Activated naive CD4-positive, alpha-beta T cell treated with anti-CD3 and anti-CD28 coated beads, Interleukin-2, amount 50 U/mL, for 16 hours (primary cell): ENCODE data around the gene UBAC1.
A peak's percentile ranks its signal among the peaks of the same experiment; 100 is the strongest.
"Not testable (repeated sequence)": the region's sequence is repeated elsewhere in the genome, so short reads cannot be mapped to it uniquely, and the experiment has no call there.

Experiments used
- DNase-seq: peaks from one replicate; pipeline ENCODE4 v3.0.0-alpha.2; 2020

Gene UBAC1

DNA sequence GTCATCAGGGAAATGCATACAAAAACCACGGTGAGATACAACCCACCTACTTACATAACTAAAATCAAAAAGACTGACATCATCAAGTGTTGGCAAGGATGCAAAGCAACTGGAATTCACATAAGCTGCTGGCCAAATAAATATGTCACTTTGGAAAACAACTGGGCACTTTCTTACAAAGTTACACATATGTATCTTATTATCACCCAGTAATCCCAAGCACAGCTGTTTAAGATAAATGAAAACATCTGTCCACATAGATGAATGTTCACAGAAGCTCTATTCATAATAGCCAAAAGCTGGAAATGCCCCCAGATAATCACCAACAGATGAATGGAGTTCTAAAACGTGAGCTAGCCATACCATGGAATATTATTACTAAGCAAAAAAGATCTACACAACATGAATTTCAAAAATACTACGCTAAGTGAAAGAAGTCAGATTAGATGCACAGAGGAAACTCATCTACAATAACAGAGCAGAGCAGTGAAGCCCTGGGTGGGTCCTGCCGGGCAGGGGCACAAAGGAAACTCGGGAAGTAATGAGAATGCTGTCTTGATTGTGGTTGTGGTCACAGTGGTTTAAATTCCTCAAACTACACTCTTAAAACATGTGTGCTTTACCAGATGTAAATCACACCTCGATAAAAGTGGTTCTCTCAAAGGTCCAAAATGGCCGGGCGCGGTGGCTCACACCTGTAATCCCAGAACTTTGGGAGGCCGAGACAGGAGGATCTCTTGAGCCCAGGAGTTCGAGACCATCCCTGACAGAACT is 62.4 kb downstream of the UBAC1 start:
- no peak for DNase-seq

DNA sequence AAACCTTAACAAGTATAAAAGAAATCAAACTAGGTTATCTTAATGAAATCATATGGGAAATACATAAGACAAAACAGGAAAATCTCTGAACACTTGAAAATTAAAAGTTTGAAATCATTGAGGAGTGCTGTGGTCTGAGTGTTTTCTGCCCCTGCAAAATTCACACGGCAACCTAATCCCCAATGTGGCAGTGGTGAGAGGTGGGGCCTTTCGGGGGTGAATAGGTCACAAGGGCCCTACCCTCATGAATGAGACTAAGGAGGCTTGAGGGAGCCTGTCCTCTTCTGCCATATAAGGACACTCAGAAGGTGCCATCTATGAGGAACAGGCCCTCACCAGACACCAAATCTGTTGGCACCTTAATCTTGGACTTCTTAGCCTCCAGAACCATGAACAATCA is 64.5 kb downstream of the UBAC1 start:
- DNase-seq = no peak

GRCh38 chr9:135896205-135896604 is 65.0 kb downstream of the UBAC1 start:
- no peak for DNase-seq

DNA sequence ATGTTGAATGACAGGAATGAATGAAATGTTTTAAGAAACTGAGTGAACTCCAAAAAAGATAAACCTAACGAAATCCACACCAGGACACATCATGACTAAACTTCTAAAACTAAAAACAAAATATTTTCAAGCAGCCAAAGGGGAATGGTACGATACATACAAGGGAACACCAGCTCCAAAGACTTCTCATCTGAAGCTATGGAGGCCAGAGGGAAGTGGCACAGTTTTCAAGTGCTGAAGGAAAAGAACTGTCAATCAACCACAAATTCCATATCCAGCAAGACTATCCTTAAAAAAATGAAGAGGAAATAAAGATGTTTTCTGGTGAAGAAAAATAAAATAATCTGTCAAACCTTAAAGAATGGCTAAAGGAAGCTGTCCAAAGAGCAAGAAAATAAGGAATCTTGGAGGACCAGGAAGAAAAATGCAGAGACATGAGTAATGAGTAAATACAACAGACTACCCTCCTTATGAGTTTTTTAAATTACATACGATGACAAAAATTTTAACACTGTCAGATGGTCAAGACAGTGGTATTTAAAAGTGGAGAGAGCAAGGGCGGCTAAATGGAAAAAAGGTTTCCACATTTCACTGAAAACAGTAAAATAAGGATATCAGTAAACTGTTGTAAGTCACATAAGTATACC is 65.8 kb downstream of the UBAC1 start:
- DNase-seq = no peak

DNA sequence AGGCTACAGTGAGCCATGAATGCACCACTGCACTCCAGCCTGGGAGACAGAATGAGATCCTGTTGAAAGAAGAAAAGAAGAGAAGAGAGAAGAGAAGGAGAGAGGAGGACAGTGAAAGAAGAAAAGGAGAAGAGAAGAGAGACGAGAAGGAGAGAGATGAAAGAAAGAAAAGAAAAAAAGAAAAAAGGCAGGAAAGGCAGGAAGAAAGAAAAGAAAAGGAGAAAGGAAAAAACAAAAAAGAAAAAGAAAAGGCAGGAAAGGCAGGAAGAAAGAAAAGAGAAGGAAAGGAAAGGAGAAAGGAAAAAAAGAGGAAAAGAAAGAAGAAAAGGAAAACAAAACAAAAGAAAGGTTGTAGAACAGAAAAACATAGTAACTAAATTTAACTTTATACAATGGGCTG is 68.1 kb downstream of the UBAC1 start:
- no peak for DNase-seq

DNA sequence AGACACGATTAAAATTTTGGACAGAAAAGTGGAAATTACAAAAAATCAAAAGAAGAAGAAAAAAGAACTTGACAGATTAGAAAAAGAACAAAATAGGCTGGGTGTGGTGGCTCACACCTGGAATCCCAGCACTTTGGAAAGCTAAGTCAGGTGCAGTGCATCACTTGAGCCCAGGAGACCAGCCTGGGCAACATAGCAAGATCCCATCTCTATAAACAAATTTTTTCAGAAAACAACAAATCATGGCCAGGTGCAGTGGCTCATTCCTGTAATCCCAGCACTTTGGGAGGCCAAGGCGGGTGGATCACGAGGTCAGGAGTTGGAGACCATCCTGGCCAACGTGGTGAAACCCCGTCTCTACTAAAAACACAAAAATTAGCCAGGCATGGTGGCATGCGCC is 68.8 kb downstream of the UBAC1 start:
- not testable (repeated sequence) for DNase-seq

DNA sequence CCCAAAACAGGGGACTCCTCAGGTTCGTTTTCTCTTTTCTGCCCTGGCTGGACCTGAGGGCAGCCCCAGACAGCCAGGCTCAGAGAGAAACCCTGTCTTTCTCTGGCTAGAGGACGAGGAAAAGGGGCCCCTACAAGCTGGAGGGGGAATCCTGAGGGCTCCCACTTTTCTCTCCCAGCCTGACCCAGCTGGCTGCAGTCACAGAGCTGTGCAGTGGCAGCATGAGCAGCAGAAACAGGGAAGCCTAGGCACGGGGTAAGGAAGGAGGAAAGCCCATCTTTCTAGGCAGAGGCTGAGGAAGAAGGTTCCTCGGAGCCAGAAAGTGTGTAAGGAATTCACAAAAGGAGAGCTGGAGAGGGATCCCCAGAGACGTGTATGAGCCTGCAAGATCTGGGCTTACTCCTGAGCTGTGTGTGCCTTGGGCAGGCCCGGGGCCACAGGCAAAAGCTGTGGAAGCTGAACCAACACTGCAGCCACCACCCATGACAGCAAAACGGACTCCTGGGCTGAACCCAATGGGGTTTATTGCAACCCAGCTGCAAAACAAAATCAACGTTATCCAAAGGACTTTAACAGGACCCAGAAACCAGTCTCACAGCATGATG is 70.0 kb downstream of the UBAC1 start:
- DNase-seq = no peak

DNA sequence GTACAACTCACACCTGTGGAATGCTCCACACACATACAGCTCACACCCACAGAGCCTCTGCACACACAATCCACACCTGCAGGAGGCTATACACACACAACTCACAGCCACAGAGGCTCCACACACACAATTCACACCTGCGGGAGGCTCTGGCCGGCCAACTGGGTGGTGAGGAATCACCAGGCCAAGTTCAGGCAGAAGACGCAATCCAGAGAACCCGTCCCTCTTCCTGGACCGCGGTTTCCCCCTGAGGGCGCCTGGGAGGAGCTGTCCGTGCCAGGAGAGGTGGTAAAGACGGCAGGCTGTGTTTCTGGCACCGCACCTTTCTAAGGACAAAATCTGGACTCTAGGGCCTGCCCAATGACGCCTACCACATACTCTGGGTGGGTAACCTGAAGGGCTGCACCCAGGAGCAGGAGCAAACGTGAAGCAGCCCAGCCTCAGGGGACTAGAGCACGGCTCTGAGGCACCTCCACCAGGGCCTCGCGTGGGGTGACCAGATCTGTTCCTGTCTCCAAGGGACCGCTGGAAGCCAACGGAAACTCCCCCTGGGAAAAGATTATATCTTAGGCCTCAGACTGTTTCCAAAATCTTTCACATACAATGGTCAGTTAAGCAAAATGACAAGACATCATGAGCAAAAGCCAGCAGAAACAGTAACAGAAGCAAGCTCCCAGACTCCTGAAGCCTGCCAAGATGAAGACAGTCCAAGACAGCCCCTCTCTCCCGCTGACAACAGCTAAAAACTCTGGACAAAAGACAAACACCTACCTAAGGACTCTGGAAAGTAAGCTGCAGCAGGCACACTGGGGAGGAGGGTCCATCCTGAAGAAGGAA is 70.8 kb downstream of the UBAC1 start:
- no peak for DNase-seq

DNA sequence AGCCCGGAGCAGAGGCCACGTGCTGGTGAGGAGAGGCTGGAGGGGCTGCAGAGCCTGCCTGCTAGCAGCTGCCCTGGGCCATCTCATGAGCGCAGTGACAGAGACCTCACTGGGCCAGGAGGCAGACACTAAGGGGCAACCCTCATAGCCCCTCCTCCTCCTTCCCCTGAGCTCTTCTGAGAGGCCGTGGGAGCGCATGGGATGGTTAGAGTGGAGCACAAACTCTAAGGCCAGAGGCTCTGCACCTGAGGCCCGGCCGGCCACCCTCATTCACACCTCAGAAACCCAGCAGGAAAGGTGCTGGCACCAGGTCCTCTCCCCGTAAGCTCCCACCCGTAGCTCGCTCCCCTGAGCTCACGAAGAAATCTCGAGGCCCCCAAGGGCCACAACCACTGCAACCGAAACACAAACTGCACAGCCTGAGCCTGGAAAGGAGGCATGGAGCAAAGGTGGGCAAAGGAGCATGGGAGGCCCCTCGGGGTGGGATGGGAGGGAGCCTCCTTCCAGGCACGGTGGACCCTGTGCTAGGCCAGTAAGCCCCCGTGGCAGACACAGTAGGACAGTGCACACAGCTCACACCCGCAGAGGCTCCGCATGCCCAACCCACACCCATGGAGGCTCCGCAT is 71.5 kb downstream of the UBAC1 start:
- DNase-seq = no peak

DNA sequence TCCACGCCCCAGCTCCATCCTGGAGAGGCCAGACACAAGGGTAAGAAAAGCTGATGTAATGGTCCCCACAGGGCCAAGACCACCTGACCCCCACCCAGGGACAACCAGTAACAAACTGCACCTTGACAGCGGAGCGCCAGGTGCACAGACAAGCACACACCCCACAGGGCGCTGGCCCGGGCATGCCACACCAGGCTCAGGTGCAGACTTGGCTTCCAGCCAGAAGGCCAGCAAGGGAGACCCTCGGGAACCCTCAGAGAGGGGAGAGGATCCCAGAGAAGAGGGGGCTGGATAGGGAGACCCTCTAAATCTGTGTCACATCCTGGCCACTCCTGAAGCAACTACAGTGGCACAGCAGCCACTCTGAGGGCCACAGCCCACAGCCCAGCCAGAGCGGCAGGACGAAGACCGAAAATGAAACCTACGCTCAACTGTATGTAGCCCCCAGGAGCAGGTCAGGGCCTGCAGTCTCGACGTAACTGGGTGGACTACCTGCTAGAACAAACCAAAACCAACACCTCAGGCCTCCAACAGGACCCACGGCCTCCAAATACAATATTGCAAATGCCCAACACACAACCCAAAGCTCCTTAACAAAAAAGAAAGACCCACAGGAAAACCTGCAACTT is 72.3 kb downstream of the UBAC1 start:
- DNase-seq = no peak

DNA sequence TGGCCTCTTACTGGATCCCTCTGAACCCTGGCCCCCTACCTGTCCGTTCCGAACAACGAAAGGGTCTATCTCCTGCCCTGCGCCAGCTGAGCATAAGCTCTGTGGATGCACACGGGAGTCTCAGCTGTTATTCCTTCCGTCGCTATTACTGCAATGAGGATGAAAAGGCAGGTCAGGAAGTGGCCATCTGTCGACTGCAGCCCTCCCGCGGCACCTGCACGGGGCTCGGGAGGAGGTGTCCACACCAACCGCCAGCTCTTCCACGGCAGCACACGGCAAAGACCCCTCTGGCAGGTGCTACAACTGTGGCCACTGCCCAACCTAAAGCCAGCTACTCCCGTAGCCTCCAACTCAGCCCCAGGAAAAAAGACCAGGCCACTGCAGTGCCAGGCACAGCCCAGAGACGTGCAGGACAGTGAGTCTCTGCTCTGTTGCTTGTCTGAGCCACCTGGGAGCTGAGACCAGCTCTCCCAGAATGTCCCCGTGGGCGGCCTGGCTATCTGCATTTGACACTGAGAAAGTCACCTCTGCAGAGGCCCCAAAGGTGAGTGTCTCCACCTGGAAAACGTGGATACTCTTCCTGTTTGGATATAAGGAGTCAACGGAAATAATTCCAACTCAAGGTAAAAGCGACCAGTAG is 72.9 kb downstream of the UBAC1 start:
- no peak for DNase-seq

DNA sequence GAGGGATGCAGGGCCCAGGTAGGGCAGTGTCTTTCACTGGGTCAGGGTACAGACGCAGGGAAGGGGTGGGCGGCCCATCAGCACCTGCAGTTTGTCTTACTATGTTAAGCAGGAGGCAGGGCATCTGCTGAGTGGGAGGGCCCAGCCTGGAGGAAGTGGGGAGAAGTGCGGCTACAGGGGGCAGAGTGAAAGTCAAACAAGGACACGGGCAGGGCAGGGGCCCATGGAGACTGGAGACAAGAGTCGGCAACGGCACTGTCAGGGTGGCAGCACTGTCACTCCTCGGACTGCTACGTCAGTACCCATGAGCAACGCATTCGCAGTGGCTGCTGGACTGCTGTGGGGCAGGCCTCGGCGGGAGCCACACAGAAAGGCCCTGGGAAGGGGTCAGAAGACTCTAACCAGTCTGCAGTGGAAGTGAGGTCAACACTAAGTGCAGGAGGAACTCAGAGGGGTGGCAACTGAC is 73.6 kb downstream of the UBAC1 start:
- peak; percentile 48 for DNase-seq

- no peak for DNase-seq
Observed at GRCh38 chr9:135887021-135887507, 74.1 kb downstream of the UBAC1 start.

GRCh38 chr9:135886147-135886981 is 74.8 kb downstream of the UBAC1 start:
- no peak for DNase-seq

GRCh38 chr9:135885100-135885853 is 75.9 kb downstream of the UBAC1 start:
- DNase-seq = no peak

DNA sequence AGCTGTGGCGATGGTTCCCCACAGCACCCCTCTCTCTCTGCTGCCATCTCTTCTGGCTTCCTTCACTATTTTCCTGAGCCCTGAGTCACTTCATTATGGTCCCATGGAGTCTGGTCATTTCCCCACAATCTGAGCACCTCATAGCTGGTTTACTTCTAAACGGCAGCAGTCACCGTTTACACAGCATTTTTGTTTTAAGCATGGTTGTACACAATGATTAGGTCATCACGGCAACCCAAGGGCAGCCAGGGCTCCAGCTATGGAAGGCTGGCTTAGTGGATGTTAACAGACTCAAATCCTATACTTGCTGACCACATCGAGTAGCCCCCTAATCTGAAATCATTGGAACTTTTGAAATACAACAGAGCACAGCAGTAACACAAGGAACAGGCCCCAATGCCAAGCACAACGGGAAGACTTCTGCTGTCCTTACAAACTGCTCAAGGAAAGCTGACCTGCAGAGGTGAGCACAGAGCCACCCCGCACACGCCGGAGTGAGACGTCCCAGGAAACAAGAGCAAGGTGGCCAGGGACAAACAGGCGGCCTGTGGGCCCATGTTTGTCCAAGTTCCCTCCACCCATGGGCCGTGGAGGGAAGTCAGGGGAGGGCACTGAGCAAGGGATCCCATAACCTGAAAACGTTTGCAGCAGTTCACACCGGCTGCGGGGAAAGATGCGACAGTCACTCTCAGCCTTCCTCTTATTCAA is 76.7 kb downstream of the UBAC1 start:
- DNase-seq = no peak

DNA sequence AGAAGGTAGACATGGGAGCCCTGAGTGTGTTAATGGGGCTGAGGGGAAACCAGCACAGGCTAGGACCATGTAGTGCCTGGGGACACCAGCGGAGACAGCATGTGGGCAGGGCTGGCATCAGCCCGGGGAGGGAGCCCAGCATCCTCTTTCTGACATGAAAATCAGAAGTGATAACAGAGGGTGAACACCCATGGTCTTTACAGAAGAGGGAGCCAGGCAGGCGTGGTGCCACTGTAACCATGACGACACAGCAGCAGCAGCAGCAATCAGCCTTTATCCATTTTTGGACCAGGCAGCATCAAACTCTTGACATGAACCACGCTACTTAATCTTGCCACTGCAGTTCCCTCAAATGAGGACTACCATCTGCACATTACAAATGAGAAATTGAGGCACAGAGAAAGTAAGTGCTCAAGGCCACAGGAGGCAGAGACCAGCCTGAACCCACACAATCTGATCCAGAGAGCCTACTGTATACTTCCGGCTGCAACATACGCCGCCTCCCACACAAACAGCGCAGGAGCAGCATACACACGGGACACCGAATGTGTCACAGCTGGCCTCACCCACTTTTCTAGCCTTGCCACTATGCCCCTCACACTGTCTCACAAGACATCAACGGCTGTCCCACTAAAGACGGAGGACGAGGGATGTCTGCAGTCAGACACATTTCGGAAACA is 77.6 kb downstream of the UBAC1 start:
- no peak for DNase-seq
